B cell (primary cell): ENCODE measurements around the gene SUCLG2. TPM values are rescaled to one million over a fixed set of nuclear protein-coding genes. Genes with fewer than 3 reads are reported as not detected.

ENCODE experiments used
- ATAC-seq: fragments of 200-7000 bp; cut with Tn5 transposase; one replicate; pipeline ENCODE4 v1.10.0; 2021; ENCODE audit warnings: low read depth, mild to moderate bottlenecking, moderate number of reproducible peaks, moderate library complexity
- CTCF ChIA-PET: fragments of 350-600 bp; sonication (Branson Sonifier 250); formaldehyde crosslinking; loops from one replicate; lab custom pipeline; 2021; ENCODE audit warnings: antibody characterized with exemption, inconsistent platforms; lab: Charles Lee
- POLR2A ChIA-PET: fragments of 350-600 bp; sonication (Branson Sonifier 250); formaldehyde crosslinking; loops from one replicate; lab custom pipeline; 2021; ENCODE audit warnings: antibody characterized with exemption; lab: Charles Lee
- DNase-seq: peaks from one replicate; pipeline ENCODE4 v3.0.0; 2013
- H2AFZ ChIP-seq: 2 replicates; pipeline ENCODE4 v1.6.1; 2012; ENCODE audit warnings: mild to moderate bottlenecking, low read depth, low read length; ENCODE audit not compliant: insufficient read depth, poor library complexity, severe bottlenecking
- H3K27ac ChIP-seq, 2 donors: 1 replicate in 1 of 2; 2 replicates in 1 of 2; pipeline ENCODE4 v1.5.1; 2012 to 2013; ENCODE audit warnings: low read length in 2 of 2, mild to moderate bottlenecking in 2 of 2, moderate library complexity in 1 of 2
- H3K27me3 ChIP-seq, 4 experiments: fragments of 200-600 bp in 1 of 4; sonication (generic) in 1 of 4; replicated peaks in 1 of 4; 1 replicate in 2 of 4; 2 replicates in 2 of 4; pipeline versions ENCODE4 v1.6.1 to v1.7.0; 2013 to 2016; ENCODE audit warnings: low read length in 3 of 4, mild to moderate bottlenecking in 2 of 4, mixed read lengths in 1 of 4, moderate library complexity in 1 of 4; ENCODE audit not compliant: insufficient read depth in 4 of 4, control insufficient read depth in 3 of 4; ENCODE audit errors: control extremely low read depth in 1 of 4
- H3K36me3 ChIP-seq, 2 experiments: replicated peaks in 1 of 2; 1 replicate in 1 of 2; 2 replicates in 1 of 2; pipeline versions ENCODE4 v1.6.1 to v1.7.1; 2013; ENCODE audit warnings: low read length in 1 of 2; ENCODE audit not compliant: insufficient read depth in 2 of 2, control insufficient read depth in 1 of 2; ENCODE audit errors: control extremely low read depth in 1 of 2, extremely low read depth in 1 of 2
- H3K4me1 ChIP-seq, 2 donors: fragments of 200-600 bp in 1 of 2; sonication (generic) in 1 of 2; 1 replicate in 1 of 2; 2 replicates in 1 of 2; pipeline versions ENCODE4 v1.5.1 to v1.6.1; 2013 to 2017; ENCODE audit warnings: low read length in 2 of 2; ENCODE audit not compliant: control insufficient read depth in 2 of 2, insufficient read depth in 2 of 2
- H3K4me2 ChIP-seq: replicated peaks from 2 replicates; pipeline ENCODE3; 2012; ENCODE audit warnings: mild to moderate bottlenecking, low read depth, low read length; ENCODE audit not compliant: poor library complexity, severe bottlenecking
- H3K4me3 ChIP-seq, 5 experiments: fragments of 200-600 bp in 1 of 5; sonication (generic) in 1 of 5; 1 replicate in 3 of 5; 2 replicates in 2 of 5; pipeline versions ENCODE4 v1.5.1 to v1.7.0; 2011 to 2016; ENCODE audit warnings: low read length in 4 of 5, mild to moderate bottlenecking in 4 of 5, low read depth in 2 of 5, control low read depth in 1 of 5, moderate library complexity in 1 of 5; ENCODE audit not compliant: insufficient read depth in 1 of 5; ENCODE audit errors: control extremely low read depth in 1 of 5, extremely low read depth in 1 of 5
- H3K79me2 ChIP-seq: fragments of 200-600 bp; sonication (generic); one replicate; pipeline ENCODE4 v1.6.0; 2016; ENCODE audit warnings: low read length; ENCODE audit not compliant: control insufficient read depth, insufficient read depth
- H3K9ac ChIP-seq: fragments of 200-600 bp; sonication (generic); 2 replicates; pipeline ENCODE4 v1.6.1; 2017; ENCODE audit warnings: mild to moderate bottlenecking, low read length, moderate library complexity
- H3K9me3 ChIP-seq, 3 donors: one replicate each; pipeline versions ENCODE4 v1.6.1 to v1.7.1; 2013; ENCODE audit warnings: low read length in 2 of 3; ENCODE audit not compliant: control insufficient read depth in 2 of 3, insufficient read depth in 1 of 3; ENCODE audit errors: control extremely low read depth in 1 of 3
- H4K20me1 ChIP-seq: 2 replicates; pipeline ENCODE4 v1.6.0; 2012; ENCODE audit warnings: mild to moderate bottlenecking, low read length; ENCODE audit not compliant: insufficient read depth, control insufficient read depth, poor library complexity, severe bottlenecking
- H3K27ac Mint-ChIP-seq: one replicate; pipeline ENCODE4 v1.8.0; 2021; ENCODE audit warnings: mixed read lengths
- H3K27me3 Mint-ChIP-seq: one replicate; pipeline ENCODE4 v1.8.0; 2021; ENCODE audit warnings: mixed read lengths
- H3K4me1 Mint-ChIP-seq: one replicate; pipeline ENCODE4 v1.8.0; 2021; ENCODE audit warnings: mixed read lengths
- H3K4me3 Mint-ChIP-seq: one replicate; pipeline ENCODE4 v1.8.0; 2021; ENCODE audit warnings: mixed read lengths
- H3K9me3 Mint-ChIP-seq: one replicate; pipeline ENCODE4 v1.8.0; 2022; ENCODE audit warnings: mixed read lengths; ENCODE audit not compliant: insufficient read depth
- CTCF ChIP-seq: fragments of 200-600 bp; IDR thresholded peaks from one replicate; pipeline ENCODE4 v1.8.0; 2022; ENCODE audit warnings: antibody characterized with exemption, mild to moderate bottlenecking
- EZH2 ChIP-seq: IDR thresholded peaks from 2 replicates; pipeline ENCODE4 v1.6.1; 2012; ENCODE audit warnings: borderline replicate concordance, low read depth, mild to moderate bottlenecking, moderate library complexity, low read length; ENCODE audit not compliant: insufficient read depth, poor library complexity, severe bottlenecking
- WGBS: methylation state at CpG from one replicate; pipeline ENCODE4 v1.1.5; 2013; ENCODE audit warnings: missing lambda C conversion rate; ENCODE audit not compliant: insufficient coverage; 5-methylcytosine and 5-hydroxymethylcytosine counted together
- intact Hi-C: fragments of 100-400 bp; cut with micrococcal nuclease; formaldehyde crosslinking; loops from one replicate; pipeline ENCODE4 v1.10.0; 2022
- polyA plus RNA-seq: library from polyadenylated mRNA; depleted of rRNA; stranded (reverse); fragments of >200 nt; gene quantifications from 2 replicates; pipeline ENCODE4 v1.2.3, GENCODE V29; 2012
- total RNA-seq, 2 donors: library from RNA; stranded (reverse); fragments of 120-200 nt in 1 of 2; gene quantifications; 1 replicate in 1 of 2; 2 replicates in 1 of 2; pipeline versions ENCODE4 v1.2.3 to v1.2.4, GENCODE V29; 2013 to 2022

SUCLG2 gene
- total and polyA plus RNA-seq, 2 donors (not counting 1 experiment from before 2014, with no cell fraction given): 9.1 to 35.8 TPM

- H3K4me3 ChIP-seq: no peak overlapping the region
- CTCF ChIA-PET: no interaction called here
- no peak overlapping the region for H3K4me3 Mint-ChIP-seq
- no peak overlapping the region for H3K4me2 ChIP-seq
- H3K27ac ChIP-seq: no peak overlapping the region
- H3K79me2 ChIP-seq: no peaks in the 10 kb centered on the region
- ATAC-seq: no peak
- no peak overlapping the region for H2AFZ ChIP-seq
- DNase-seq: no peak
- no peaks in the 10 kb centered on the region for H3K27me3 Mint-ChIP-seq
- no peaks in the 10 kb centered on the region for H4K20me1 ChIP-seq
- H3K36me3 ChIP-seq: peaks cover 2 to 17% of the 10 kb centered on the region in 2 experiments
- no peak overlapping the region for H3K27ac Mint-ChIP-seq
- no peaks in the 10 kb centered on the region for H3K4me1 Mint-ChIP-seq
- no peaks in the 10 kb centered on the region for H3K4me1 ChIP-seq
- peaks cover 5 to 13% (median 7%) of the 10 kb centered on the region in 3 donors for H3K9me3 ChIP-seq
- TF ChIP-seq CTCF (no peak), EZH2 (no peak)
- POLR2A ChIA-PET: no interaction called here
- no peak overlapping the region for H3K9ac ChIP-seq
- no peaks in the 10 kb centered on the region for H3K27me3 ChIP-seq
- intact Hi-C loops: no loop called here
- peaks cover 2% of the 10 kb centered on the region for H3K9me3 Mint-ChIP-seq
These were observed 230.7 kb downstream of the SUCLG2 start for GRCh38 chr3:67423722-67424121.

GRCh38 chr3:67421912-67422311 is 232.5 kb downstream of the SUCLG2 start:
- intact Hi-C loops: no loop called here
- Histone ChIP-seq H3K9ac (no peak overlapping the region), H3K9me3 (peaks cover 0 to 13% (median 5%) of the 10 kb centered on the region in 3 donors), H3K4me1 (no peaks in the 10 kb centered on the region), H2AFZ (no peak overlapping the region), H3K27ac (no peak overlapping the region), H3K27me3 (no peaks in the 10 kb centered on the region), H3K4me3 (no peak overlapping the region), H3K4me2 (no peak overlapping the region), H4K20me1 (no peaks in the 10 kb centered on the region), H3K36me3 (peaks cover 2 to 20% of the 10 kb centered on the region in 2 experiments), H3K79me2 (no peaks in the 10 kb centered on the region)
- Mint-ChIP-seq H3K9me3 (peaks cover 2% of the 10 kb centered on the region), H3K27ac (no peak overlapping the region), H3K4me1 (no peaks in the 10 kb centered on the region), H3K4me3 (no peak overlapping the region), H3K27me3 (no peaks in the 10 kb centered on the region)
- ChIA-PET CTCF (interaction anchor here (1.0 kb wide), 1 partner anchor 38 kb away, joined by 3 read pairs; no protein-coding TSS in a partner anchor), POLR2A (no interaction called here)
- WGBS: no CpG with 5 or more reads among the region's 1 CpG
- DNase-seq (no peak), ATAC-seq (no peak)
- TF ChIP-seq CTCF: no peak
- no peak for TF ChIP-seq EZH2
